Ectodermal cell (in vitro differentiated cells): Measurements from ENCODE around the gene CLASP1.
"Not testable (repeated sequence)": the region's sequence is repeated elsewhere in the genome, so short reads cannot be mapped to it uniquely, and the experiment has no call there.

Source experiments
- H3K27ac ChIP-seq: 2 replicates; pipeline ENCODE4 v1.7.0; 2013; ENCODE audit warnings: mild to moderate bottlenecking, low read depth, low read length; ENCODE audit not compliant: insufficient read depth, poor library complexity, severe bottlenecking
- H3K27me3 ChIP-seq: 2 replicates; pipeline ENCODE4 v1.7.0; 2013; ENCODE audit warnings: mild to moderate bottlenecking, low read length; ENCODE audit not compliant: insufficient read depth, control insufficient read depth, poor library complexity, severe bottlenecking
- H3K36me3 ChIP-seq: one replicate; pipeline ENCODE4 v1.7.0; 2013; ENCODE audit warnings: low read length; ENCODE audit not compliant: control insufficient read depth, insufficient read depth
- H3K4me1 ChIP-seq: one replicate; pipeline ENCODE4 v1.7.0; 2013; ENCODE audit warnings: low read length; ENCODE audit not compliant: control insufficient read depth, insufficient read depth
- H3K4me3 ChIP-seq: 2 replicates; pipeline ENCODE4 v1.7.0; 2013; ENCODE audit warnings: low read depth, low read length, control low read depth; ENCODE audit not compliant: insufficient read depth
- H3K9me3 ChIP-seq: 2 replicates; pipeline ENCODE4 v1.7.0; 2013; ENCODE audit warnings: mild to moderate bottlenecking, low read length, moderate library complexity; ENCODE audit not compliant: control insufficient read depth
- WGBS, 2 experiments: methylation state at CpG; one replicate each; pipeline ENCODE4 v1.1.7; 2013; ENCODE audit warnings: missing lambda C conversion rate in 2 of 2; 5-methylcytosine and 5-hydroxymethylcytosine counted together

The CLASP1 gene

DNA sequence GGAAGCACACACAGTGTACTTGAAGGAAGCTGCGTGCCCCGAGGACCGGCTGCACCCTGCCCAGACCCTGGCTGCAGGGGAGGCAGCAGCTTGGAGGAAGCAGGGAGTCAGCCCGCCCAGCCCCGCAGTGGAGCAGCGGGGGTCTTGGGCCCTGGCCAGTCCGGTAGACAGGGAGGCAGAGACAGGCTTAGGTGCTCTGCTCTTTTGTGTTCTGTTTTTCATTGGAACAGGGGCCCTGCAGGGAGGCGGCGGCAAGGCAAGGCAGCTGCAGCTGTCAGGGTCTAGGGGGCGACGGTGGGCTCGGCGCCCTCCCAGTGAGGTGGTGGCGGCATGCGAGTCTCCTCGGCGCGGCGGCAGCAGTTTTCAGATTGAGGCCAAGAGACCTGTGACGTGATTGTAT is 311.0 kb downstream of the CLASP1 start:
- peaks cover 19% of the 10 kb centered on the region for H3K36me3 ChIP-seq
- 88 to 89% methylated on average over 20 of the region's 20 CpGs for WGBS, 2 experiments

DNA sequence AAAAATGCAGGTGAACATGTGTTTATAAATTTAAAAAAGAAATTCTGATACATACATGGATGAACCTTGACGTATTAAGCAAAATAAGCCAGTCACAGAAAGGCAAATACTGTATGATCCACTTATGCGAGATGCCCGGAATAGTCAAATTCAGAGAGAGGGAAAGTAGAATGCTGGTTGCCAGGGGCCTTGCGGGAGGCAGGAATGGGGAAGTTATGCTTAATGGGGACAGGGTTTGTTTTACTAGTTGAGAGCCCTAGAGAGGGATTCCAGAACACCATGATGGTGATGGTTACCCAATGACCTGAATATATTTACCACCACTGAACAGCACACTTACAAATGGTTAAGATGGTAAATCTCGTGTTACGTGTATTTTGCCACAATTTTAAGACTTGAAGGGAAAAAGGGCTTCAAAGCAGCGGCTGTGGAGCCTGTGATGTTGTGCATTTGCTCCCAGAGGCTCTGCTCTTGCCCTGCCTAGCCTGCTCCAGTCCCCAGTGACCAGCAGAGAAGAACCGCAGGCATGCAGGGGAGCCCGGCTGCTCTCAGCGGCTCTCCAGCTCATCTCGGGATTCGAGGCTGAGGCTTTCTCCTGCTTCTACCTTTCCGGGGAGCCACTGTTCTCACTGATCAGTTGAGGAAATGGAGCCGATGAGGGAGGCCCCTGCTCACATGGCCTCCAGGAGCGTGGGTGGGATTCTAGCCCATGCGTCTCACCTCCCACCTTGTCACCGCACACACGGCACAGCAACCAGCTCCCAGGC is 312.6 kb downstream of the CLASP1 start:
- Histone ChIP-seq H3K9me3 (no peaks in the 10 kb centered on the region), H3K27ac (no peak overlapping the region), H3K4me1 (no peaks in the 10 kb centered on the region), H3K36me3 (peaks cover 19% of the 10 kb centered on the region), H3K4me3 (no peak overlapping the region), H3K27me3 (no peaks in the 10 kb centered on the region)
- 86 to 88% methylated on average over 17 to 18 of the region's 18 CpGs for WGBS, 2 experiments

More for the DNA sequence above, 311.0 kb downstream of the CLASP1 start:
- H3K4me1 ChIP-seq, result no peaks in the 10 kb centered on the region
- H3K27me3 ChIP-seq, result no peaks in the 10 kb centered on the region
- no peak overlapping the region for H3K27ac ChIP-seq
- H3K9me3 ChIP-seq, result no peaks in the 10 kb centered on the region
- no peak overlapping the region for H3K4me3 ChIP-seq

DNA sequence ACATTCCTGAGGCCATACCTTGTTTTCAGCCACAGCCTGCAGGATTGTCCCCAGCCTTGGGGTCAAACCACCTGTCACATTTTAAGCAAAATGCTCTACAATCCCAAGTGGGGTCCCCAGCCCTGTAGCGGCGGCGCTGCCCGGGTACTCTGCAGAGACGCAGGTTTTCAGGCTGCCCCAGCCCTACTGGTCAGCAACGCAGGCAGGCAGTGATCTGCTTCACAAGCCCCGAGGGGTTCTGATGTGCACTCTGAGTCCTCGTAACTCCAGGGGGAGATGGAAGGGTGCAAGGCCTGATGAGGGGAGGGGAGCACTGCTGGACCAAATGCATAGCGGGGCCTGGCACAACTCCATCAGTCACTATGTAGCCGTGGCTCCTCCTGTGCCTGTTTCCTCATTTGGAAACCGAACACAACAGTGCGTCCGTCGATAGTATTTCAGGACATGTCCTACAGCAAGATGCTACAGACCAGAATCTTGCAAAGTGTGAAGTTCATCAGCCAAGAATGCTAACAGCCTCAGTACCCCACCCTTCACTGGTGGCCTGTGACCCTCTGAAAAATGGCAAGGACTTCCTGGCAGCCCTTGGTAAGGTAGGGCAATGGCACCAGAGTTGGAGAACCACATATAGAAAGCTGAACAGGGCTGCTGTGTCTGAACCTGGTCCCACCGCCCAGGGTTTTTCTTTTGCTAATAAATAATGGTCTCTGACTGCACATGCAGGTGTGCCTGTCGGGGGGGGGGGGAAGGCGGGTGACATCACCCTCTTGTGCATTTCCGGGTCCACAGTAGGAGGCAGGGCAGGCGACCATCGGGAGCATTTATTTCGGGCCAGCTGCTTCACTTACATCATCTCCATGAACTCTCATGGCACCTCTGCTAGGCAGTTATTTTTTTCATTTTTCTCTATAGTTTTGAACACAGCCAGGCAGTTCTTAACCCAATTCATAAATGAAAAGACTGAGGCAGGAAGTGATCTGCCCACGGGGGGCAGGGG is 313.7 kb downstream of the CLASP1 start:
- no peaks in the 10 kb centered on the region for H3K9me3 ChIP-seq
- H3K27me3 ChIP-seq, result no peaks in the 10 kb centered on the region
- WGBS, 2 experiments, result 82 to 84% methylated on average over 22 of the region's 22 CpGs
- peaks cover 17% of the 10 kb centered on the region for H3K36me3 ChIP-seq
- H3K4me1 ChIP-seq, result no peaks in the 10 kb centered on the region
- no peak overlapping the region for H3K27ac ChIP-seq
- H3K4me3 ChIP-seq, result no peak overlapping the region

DNA sequence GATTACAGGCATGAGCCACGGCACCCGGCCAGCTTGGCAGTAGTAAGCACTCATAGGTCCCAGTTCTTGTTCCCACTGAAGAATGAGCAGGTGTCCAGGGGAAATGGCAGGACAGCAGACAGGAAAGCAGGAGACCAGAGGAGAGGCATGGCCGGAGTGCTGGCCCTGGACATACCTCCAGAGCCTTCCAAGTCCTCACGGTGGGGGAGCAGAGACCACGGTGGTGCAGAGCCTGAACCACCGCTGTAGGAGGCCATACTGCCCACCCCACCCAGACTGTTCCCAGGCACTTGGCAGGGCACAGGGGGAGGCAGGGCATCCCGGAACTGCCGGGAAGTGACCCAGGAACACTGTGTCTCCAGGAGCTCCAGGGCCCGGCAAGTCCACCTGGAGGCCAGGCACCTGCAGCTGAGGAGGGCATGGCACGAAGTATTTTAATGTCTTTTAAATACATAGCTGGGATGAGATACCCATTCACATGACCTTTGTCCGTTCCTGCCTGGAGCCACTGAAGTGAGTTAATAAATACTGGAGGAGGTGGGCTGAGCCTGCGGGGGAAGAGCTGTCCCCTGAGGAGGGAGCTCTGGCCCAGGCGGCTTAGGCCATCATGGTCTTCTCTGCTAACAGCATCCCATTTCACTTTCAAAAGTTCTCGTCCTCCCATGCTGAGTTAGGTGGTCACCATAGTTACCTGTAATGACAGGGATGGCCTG is 314.5 kb downstream of the CLASP1 start:
- Histone ChIP-seq H3K9me3 (no peaks in the 10 kb centered on the region), H3K4me1 (no peaks in the 10 kb centered on the region), H3K27ac (no peak overlapping the region), H3K4me3 (no peak overlapping the region), H3K36me3 (peaks cover 8% of the 10 kb centered on the region), H3K27me3 (no peaks in the 10 kb centered on the region)
- 84 to 87% methylated on average over 14 of the region's 14 CpGs for WGBS, 2 experiments

DNA sequence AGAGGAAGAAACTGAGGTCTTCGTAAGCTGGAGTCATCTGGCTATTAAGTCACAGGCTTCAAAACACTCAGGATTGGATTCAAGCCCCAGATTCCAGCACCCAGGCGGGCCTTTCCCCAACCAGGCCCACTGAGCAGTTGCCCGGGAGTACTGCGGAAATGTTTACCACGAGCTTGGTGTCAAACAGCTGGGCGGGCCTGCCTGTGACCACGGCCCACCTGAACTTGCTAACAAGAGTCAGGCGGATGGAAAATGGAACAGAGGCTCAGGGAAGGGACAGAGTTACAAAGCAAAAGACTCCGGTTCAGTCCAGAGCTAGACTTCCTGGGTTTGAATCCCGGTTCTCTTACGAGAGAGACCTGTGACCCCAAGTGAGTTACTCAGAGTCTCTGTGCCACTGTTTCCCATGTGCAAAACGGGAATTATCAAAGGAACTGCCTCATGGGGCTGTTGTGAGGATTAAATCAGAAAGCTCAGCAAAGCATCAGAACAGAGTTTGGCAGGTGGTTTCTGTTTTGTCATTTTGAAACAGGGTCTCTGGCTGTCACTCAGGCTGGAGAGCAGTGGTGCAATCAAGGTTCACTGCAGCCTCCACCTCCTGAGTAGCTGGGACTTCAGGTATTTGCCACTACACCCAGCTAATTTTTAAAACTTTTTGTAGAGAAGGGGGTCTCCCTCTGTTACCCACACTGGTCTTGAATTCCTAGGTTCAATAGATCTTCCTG is 315.3 kb downstream of the CLASP1 start:
- peaks cover 6% of the 10 kb centered on the region for H3K36me3 ChIP-seq
- H3K9me3 ChIP-seq, result no peaks in the 10 kb centered on the region
- no peaks in the 10 kb centered on the region for H3K4me1 ChIP-seq
- H3K27me3 ChIP-seq, result no peaks in the 10 kb centered on the region
- 91% methylated on average over 12 of the region's 12 CpGs for WGBS, 2 experiments
- H3K27ac ChIP-seq, result no peak overlapping the region
- H3K4me3 ChIP-seq, result no peak overlapping the region

DNA sequence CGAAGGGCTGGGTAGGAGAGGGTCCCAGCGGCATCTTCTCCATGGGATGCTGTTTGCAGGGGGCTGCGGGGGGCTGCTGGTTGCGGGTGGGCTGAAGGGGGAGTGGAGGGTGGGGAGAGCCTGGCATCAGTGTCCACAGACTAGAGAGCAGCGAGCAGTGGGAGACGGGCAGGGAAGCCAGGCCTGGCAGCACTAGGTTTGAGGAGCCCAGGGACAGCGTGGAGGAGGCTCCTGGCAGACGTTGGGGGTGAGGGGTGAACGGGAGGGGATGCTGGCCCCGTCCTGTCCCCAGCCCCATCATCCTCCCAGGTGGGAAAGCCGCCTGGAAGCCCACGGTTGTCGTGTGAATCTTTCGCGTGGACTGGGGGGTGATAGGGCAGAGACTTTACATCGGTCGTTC is 316.0 kb downstream of the CLASP1 start:
- no peaks in the 10 kb centered on the region for H3K36me3 ChIP-seq
- H3K4me1 ChIP-seq, result no peaks in the 10 kb centered on the region
- H3K27me3 ChIP-seq, result no peaks in the 10 kb centered on the region
- H3K9me3 ChIP-seq, result no peaks in the 10 kb centered on the region
- no peak overlapping the region for H3K4me3 ChIP-seq
- no peak overlapping the region for H3K27ac ChIP-seq
- 93 to 95% methylated on average over 17 of the region's 17 CpGs for WGBS, 2 experiments

DNA sequence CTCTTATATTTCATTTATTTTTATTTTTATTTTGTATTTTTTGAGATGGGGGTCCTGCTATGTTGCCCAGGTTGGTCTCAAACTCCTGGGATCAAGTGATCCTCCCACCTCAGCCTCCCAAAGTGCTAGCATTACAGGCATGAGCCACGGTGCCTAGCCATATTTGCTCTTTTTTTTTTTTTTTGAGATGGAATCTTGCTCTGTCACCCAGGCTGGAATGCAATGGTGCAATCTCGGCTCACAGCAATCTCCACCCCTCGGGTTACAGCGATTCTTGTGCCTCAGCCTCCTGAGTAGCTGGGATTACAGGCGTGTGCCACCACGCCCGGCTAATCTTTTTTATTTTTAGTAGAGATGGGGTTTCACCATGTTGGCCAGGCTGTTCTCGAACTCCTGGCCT is 317.9 kb downstream of the CLASP1 start:
- not testable (repeated sequence) for H3K27ac ChIP-seq, H3K36me3 ChIP-seq, H3K4me1 ChIP-seq, H3K27me3 ChIP-seq, H3K4me3 ChIP-seq, H3K9me3 ChIP-seq
- 92% methylated on average over 8 of the region's 8 CpGs for WGBS, 2 experiments

DNA sequence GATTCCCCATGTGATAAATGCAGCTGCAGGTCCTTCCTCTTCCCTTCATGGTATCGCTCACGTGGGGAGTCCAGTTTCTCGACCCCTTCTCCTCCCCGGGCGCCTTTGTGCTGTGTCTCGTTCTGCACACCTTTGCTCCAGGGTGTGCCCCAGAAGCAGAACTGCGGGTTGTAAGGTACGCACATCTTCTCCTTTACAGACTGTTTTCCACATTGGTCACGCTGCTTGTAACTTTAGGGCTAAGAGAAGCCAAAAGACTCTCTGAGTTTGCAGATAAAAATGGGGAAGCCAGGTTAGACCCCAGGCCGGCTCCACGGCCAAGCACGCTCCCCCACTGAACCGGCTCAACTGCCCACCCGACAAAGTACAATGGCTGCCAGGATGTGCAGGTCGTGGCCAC is 318.3 kb downstream of the CLASP1 start:
- Histone ChIP-seq H3K36me3 (no peaks in the 10 kb centered on the region), H3K4me3 (no peak overlapping the region), H3K4me1 (no peaks in the 10 kb centered on the region), H3K9me3 (no peaks in the 10 kb centered on the region), H3K27me3 (no peaks in the 10 kb centered on the region), H3K27ac (no peak overlapping the region)
- 94 to 96% methylated on average over 13 to 14 of the region's 15 CpGs for WGBS, 2 experiments

DNA sequence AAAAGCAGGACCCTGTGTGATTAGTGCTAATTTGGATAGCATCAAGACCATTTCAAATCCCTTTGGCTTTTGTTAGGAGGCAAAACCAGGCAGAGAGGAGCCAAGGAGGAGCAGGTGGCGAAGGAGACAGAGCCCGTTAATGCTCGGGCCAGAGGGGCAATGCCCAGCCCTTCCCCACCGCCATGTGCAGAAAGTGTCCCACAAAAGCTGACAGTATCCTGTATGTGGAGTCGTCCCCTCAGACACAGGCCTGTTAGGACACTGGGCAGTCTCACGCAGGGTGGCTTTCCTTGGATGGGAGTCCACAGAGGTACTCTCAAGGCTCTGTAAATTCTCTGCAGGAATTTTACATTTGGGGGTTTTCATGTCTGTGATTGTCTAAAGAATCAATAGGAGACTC is 319.5 kb downstream of the CLASP1 start:
- H3K4me3 ChIP-seq, result no peak overlapping the region
- no peaks in the 10 kb centered on the region for H3K4me1 ChIP-seq
- H3K9me3 ChIP-seq, result no peaks in the 10 kb centered on the region
- H3K27ac ChIP-seq, result no peak overlapping the region
- no peaks in the 10 kb centered on the region for H3K36me3 ChIP-seq
- no peaks in the 10 kb centered on the region for H3K27me3 ChIP-seq
- 91 to 95% methylated on average over 6 of the region's 6 CpGs for WGBS, 2 experiments
